ENCODE results near the gene MAP2K7. TPM values are rescaled to one million over a fixed set of nuclear protein-coding genes. Genes with fewer than 3 reads are reported as not detected.

Gene MAP2K7
- total RNA-seq, 3 donors from 2014 or later: 13.3 to 17.1 (median 13.8) TPM

DNA sequence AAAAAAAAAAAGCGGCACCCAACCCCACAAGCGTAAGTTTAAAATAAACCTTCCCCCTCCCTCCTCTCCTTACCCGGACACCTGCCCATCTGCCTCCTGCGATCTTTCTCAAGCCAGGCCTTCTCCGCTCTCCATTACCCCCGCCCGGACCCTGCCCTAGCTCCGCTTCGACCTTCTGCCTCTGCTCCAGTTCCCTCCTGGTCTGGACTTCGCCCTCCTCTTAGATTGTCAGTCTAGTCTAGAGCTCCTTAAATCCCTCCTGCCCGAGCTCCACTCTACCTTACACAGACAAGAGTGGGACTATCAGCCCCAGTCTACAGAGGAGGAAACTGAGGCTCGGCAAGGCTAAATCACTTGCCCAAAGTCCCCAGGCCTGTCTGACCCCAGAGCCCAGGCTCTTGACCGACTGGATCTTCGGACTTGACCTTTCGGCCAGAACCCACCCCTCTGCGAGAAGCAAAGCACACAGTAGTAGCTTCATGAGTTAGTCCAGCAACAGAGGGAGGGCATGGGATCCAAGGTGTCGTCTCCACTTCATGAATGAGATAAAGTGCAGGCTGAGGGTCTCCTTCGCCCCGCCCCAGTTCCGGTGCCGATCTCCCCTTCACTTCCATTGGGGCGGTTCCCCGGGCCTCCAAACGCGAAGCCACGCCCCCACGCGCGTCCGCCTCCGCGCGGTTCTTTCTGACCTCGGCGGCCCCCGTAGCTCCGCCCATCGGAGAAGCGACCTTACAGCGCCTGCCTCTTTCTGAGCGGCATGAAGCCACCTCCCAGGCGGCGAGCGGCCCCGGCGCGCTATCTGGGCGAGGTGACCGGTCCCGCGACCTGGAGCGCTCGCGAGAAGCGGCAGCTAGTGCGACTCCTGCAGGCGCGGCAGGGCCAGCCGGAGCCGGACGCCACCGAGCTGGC lies 16.2 kb downstream of the MAP2K7 start, which contains the start of gene SNAPC2:
TSS of gene SNAPC2 (plus strand) at position 729 of the 909 bp plus-strand sequence. CDS start at position 758, 29 bp downstream.
- peak; percentile 95 to 96 for DNase-seq (ENCODE audit: low spot score in 2 of 2)
- peaks cover 14 to 36% of the 10 kb centered on the region in 2 donors for H3K4me1 ChIP-seq

DNA sequence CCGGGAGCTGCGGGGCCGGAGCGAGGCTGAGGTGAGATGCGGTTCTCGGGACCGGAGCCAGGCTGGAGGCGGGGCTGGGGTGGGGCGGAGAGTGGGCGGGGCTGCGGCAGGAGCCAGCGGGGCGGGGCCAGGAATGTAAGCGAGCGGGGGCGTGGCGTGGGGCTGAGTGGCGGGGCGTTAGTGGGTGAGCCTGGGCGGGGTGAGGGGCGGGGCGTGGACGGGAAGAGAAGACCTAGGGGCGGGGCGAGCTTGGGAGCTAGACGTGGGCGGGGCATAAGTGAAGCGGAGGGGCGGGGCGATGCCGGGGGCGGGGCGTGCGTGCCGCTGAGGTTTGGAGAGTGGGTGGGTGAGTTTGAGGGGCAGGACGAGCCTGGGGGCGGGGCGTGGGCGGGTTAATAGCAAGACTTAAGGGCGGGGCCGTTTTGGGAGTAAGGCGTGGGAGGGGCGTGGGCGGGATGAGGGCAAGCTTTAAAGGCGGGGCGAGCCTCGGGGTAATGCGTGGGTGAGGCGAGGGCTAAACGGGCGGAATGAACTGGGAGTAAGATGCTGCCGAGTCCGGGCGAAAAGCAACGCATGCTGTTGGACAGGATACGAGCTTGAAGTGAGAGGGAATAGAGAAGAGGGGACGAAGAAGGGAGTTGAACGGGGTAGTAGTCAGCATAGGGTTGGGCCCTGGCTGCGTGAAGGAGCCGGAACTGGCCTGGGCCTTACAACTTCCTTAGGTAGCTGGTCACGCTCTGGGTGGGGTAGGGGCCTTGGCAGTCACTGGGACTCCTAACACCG lies 17.0 kb downstream of the MAP2K7 start:
- TF ChIP-seq POLR2AphosphoS5 (IDR thresholded peaks at IDR 0.05): peak; percentile 43 to 78 (median 72)
- TF ChIP-seq, protein P1, sequence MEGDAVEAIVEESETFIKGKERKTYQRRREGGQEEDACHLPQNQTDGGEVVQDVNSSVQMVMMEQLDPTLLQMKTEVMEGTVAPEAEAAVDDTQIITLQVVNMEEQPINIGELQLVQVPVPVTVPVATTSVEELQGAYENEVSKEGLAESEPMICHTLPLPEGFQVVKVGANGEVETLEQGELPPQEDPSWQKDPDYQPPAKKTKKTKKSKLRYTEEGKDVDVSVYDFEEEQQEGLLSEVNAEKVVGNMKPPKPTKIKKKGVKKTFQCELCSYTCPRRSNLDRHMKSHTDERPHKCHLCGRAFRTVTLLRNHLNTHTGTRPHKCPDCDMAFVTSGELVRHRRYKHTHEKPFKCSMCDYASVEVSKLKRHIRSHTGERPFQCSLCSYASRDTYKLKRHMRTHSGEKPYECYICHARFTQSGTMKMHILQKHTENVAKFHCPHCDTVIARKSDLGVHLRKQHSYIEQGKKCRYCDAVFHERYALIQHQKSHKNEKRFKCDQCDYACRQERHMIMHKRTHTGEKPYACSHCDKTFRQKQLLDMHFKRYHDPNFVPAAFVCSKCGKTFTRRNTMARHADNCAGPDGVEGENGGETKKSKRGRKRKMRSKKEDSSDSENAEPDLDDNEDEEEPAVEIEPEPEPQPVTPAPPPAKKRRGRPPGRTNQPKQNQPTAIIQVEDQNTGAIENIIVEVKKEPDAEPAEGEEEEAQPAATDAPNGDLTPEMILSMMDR (IDR thresholded peaks at IDR 0.05): no peak
- no peak for TF ChIP-seq POLR2A (IDR thresholded peaks at IDR 0.05)
- intact Hi-C loops (cut with DNase I; ENCODE audit: low total_unique reads): no loop called here
- H3K4me3 ChIP-seq: peak overlapping the region; percentile 58 to 87 (median 67)
- H3K27ac ChIP-seq: peak overlapping the region; percentile 90 to 93
- no peaks in the 10 kb centered on the region for H3K36me3 ChIP-seq
- DNase-seq (ENCODE audit: low spot score in 2 of 2): peak; percentile 99 to 100
- no peaks in the 10 kb centered on the region for H3K9me3 ChIP-seq
- peaks cover 17 to 41% of the 10 kb centered on the region in 2 donors for H3K4me1 ChIP-seq
- peaks cover 10 to 34% of the 10 kb centered on the region in 2 donors for H3K27me3 ChIP-seq

More for the DNA sequence above, 16.2 kb downstream of the MAP2K7 start, which contains the start of gene SNAPC2:
- peak within 1 kb of the TSS; percentile 58 to 87 (median 67) for H3K4me3 ChIP-seq
- H3K36me3 ChIP-seq: no peaks in the 10 kb centered on the region
- intact Hi-C loops (cut with DNase I; ENCODE audit: low total_unique reads): no loop called here
- H3K27ac ChIP-seq: peak within 1 kb of the TSS; percentile 90 to 93
- H3K27me3 ChIP-seq: peaks cover 10 to 40% of the 10 kb centered on the region in 2 donors
- TF ChIP-seq, protein P1 (IDR thresholded peaks at IDR 0.05): peak in 1 of 3 donors; percentile 18
- peak; percentile 78 to 87 (median 81) for TF ChIP-seq POLR2AphosphoS5 (IDR thresholded peaks at IDR 0.05)
- TF ChIP-seq POLR2A (IDR thresholded peaks at IDR 0.05): no peak
- no peaks in the 10 kb centered on the region for H3K9me3 ChIP-seq

DNA sequence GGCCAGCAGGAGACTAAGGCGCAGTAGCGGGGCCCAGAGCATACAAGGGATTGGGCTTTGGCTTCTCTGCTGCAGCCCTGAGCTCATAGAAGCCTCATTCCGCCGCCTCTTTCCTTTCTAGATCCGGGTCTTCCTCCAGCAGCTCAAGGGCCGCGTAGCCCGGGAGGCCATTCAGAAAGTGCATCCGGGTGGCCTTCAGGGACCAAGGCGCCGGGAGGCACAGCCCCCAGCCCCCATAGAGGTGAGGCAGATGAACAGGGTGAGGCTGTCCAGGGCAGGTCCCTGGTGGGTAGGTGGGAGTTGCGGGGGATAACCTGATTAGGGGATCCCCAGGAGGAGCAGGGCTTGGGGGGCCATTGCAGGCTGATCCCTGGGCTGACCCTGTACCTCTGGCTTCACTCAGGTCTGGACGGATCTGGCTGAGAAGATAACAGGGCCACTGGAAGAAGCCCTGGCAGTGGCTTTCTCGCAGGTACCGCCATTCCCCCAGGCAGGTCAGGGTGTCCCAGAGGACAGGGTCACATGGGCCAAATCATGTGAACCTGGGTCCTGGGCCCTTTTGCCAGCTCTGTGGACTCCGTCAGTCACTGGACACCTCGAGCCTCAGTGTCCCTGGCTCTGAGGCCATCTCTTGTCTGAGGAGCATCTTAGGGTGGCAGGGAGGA lies 17.8 kb downstream of the MAP2K7 start:
- intact Hi-C loops (cut with DNase I; ENCODE audit: low total_unique reads): no loop called here
- TF ChIP-seq POLR2AphosphoS5 (IDR thresholded peaks at IDR 0.05) (no peak), POLR2A (IDR thresholded peaks at IDR 0.05) (no peak)
- TF ChIP-seq, protein P1 (IDR thresholded peaks at IDR 0.05): no peak
- Histone ChIP-seq H3K9me3 (no peaks in the 10 kb centered on the region), H3K4me1 (peaks cover 20 to 36% of the 10 kb centered on the region in 2 donors), H3K27me3 (peaks cover 4 to 27% of the 10 kb centered on the region in 2 donors), H3K36me3 (no peaks in the 10 kb centered on the region), H3K4me3 (peak overlapping the region; percentile 58 to 87 (median 67)), H3K27ac (peak overlapping the region; percentile 90 to 93)
- DNase-seq (ENCODE audit: low spot score in 2 of 2): no peak

DNA sequence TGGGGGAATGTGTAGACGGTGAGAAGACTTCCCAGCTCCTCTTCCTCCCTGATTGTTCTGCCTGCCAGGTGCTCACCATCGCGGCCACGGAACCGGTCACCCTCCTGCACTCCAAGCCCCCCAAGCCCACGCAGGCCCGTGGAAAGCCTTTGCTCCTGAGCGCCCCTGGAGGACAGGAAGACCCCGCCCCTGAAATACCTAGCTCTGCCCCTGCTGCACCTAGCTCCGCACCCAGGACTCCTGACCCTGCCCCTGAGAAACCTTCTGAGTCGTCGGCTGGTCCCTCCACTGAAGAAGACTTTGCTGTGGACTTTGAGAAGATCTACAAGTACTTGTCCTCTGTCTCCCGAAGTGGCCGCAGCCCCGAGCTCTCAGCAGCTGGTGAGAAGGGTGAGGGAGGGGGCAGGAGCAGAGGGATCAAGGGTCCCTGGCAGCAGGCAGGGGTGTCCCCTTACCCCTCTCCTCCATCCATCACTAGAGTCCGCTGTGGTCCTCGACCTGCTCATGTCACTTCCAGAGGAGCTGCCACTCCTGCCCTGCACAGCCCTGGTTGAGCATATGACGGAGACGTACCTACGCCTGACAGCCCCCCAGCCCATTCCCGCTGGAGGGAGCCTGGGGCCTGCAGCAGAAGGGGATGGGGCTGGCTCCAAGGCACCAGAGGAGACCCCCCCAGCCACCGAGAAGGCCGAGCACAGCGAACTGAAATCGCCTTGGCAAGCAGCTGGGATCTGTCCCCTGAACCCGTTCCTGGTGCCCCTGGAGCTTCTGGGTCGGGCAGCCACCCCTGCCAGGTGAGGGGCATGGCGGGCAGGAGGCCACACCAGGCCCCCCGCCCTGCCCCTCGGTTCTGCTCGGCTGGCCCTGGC lies 18.5 kb downstream of the MAP2K7 start:
- H3K27me3 ChIP-seq: peaks cover 3 to 19% of the 10 kb centered on the region in 2 donors
- no peak for DNase-seq (ENCODE audit: low spot score in 2 of 2)
- peak overlapping the region in 1 of 3 donors; percentile 87 for H3K4me3 ChIP-seq
- no peaks in the 10 kb centered on the region for H3K9me3 ChIP-seq
- H3K36me3 ChIP-seq: no peaks in the 10 kb centered on the region
- peak overlapping the region; percentile 90 to 93 for H3K27ac ChIP-seq
- TF ChIP-seq, protein P1 (IDR thresholded peaks at IDR 0.05): no peak
- TF ChIP-seq POLR2AphosphoS5 (IDR thresholded peaks at IDR 0.05): no peak
- no peak for TF ChIP-seq POLR2A (IDR thresholded peaks at IDR 0.05)
- intact Hi-C loops (cut with DNase I; ENCODE audit: low total_unique reads): no loop called here
- peaks cover 24 to 36% of the 10 kb centered on the region in 2 donors for H3K4me1 ChIP-seq
